ENCODE data around the gene HOXD13. TPM values are rescaled to one million over a fixed set of nuclear protein-coding genes. Genes with fewer than 3 reads are reported as not detected.

The HOXD13 gene
- total RNA-seq, 1 experiment from 2014 or later, result 0.36 TPM

- H3K79me2 ChIP-seq (ENCODE audit: low read length), result no peaks in the 10 kb centered on the region
- H2AFZ ChIP-seq (ENCODE audit: low read length), result no peak overlapping the region
- H3K36me3 ChIP-seq (ENCODE audit: low read depth, low read length), result no peaks in the 10 kb centered on the region
- DNase-seq, result no peak
- no peaks in the 10 kb centered on the region for H3K4me1 ChIP-seq (ENCODE audit: insufficient read depth, low read length)
- no peak for ATAC-seq
- no peaks in the 10 kb centered on the region for H4K20me1 ChIP-seq (ENCODE audit: low read length)
- no peaks in the 10 kb centered on the region for H3K9me3 ChIP-seq (ENCODE audit: low read length)
- ChIA-PET POLR2A (ENCODE audit: unreplicated experiment) (no interaction called here), CTCF (no interaction called here)
- no peaks in the 10 kb centered on the region for H3K9me2 ChIP-seq (replicated peaks; ENCODE audit: low read length)
- no peak overlapping the region for H3K4me2 ChIP-seq (ENCODE audit: low read length)
- no TSS peak for BruUV-seq (replicated peaks)
- intact Hi-C loops (cut with micrococcal nuclease), result no loop called here
- H3K9ac ChIP-seq (ENCODE audit: low read length), result no peak overlapping the region
- TF ChIP-seq EZH2 (IDR thresholded peaks at IDR 0.05; ENCODE audit: low read length, unreplicated experiment), result no peak
- no peak for TF ChIP-seq CTCF (conservative IDR thresholded peaks at IDR 0.05; ENCODE audit: low read depth, low read length)
- TF ChIP-seq EZH2phosphoT487 (IDR thresholded peaks at IDR 0.05; ENCODE audit: borderline replicate concordance, low read length), result no peak
- no peak overlapping the region for H3K4me3 ChIP-seq (ENCODE audit: low read length)
- no peak overlapping the region for H3K27ac ChIP-seq (ENCODE audit: low read length)
- peaks cover 51% of the 10 kb centered on the region for H3K27me3 ChIP-seq (ENCODE audit: low read length)
- H3F3A ChIP-seq (ENCODE audit: low read length, unreplicated experiment), result no peaks in the 10 kb centered on the region
Measured at GRCh38 chr2:176079285-176079830, 13.2 kb upstream of the HOXD13 start.

- Histone ChIP-seq H3K4me1 (ENCODE audit: insufficient read depth, low read length) (no peaks in the 10 kb centered on the region), H3K27me3 (ENCODE audit: low read length) (peaks cover 51% of the 10 kb centered on the region), H3K4me3 (ENCODE audit: low read length) (no peak overlapping the region), H3F3A (ENCODE audit: low read length, unreplicated experiment) (no peaks in the 10 kb centered on the region), H3K9me2 (replicated peaks; ENCODE audit: low read length) (no peaks in the 10 kb centered on the region), H3K36me3 (ENCODE audit: low read depth, low read length) (no peaks in the 10 kb centered on the region), H3K9me3 (ENCODE audit: low read length) (no peaks in the 10 kb centered on the region), H3K4me2 (ENCODE audit: low read length) (no peak overlapping the region), H2AFZ (ENCODE audit: low read length) (no peak overlapping the region), H3K9ac (ENCODE audit: low read length) (no peak overlapping the region), H4K20me1 (ENCODE audit: low read length) (no peaks in the 10 kb centered on the region), H3K27ac (ENCODE audit: low read length) (no peak overlapping the region), H3K79me2 (ENCODE audit: low read length) (no peaks in the 10 kb centered on the region)
- no peak for DNase-seq
- intact Hi-C loops (cut with micrococcal nuclease), result no loop called here
- ChIA-PET POLR2A (ENCODE audit: unreplicated experiment) (no interaction called here), CTCF (no interaction called here)
- TF ChIP-seq EZH2phosphoT487 (IDR thresholded peaks at IDR 0.05; ENCODE audit: borderline replicate concordance, low read length), result no peak
- TF ChIP-seq CTCF (conservative IDR thresholded peaks at IDR 0.05; ENCODE audit: low read depth, low read length), result peak; percentile 47
- BruUV-seq (replicated peaks), result no TSS peak
- ATAC-seq, result no peak
Measured at GRCh38 chr2:176079831-176080539, 12.5 kb upstream of the HOXD13 start.

Data from PC-3 (cell line).